Measurements from ENCODE around the gene CPT1C. TPM values are rescaled to one million over a fixed set of nuclear protein-coding genes. Genes with fewer than 3 reads are reported as not detected.

CPT1C gene
- polyA plus RNA-seq, 6 donors from 2014 or later, result not detected

DNA sequence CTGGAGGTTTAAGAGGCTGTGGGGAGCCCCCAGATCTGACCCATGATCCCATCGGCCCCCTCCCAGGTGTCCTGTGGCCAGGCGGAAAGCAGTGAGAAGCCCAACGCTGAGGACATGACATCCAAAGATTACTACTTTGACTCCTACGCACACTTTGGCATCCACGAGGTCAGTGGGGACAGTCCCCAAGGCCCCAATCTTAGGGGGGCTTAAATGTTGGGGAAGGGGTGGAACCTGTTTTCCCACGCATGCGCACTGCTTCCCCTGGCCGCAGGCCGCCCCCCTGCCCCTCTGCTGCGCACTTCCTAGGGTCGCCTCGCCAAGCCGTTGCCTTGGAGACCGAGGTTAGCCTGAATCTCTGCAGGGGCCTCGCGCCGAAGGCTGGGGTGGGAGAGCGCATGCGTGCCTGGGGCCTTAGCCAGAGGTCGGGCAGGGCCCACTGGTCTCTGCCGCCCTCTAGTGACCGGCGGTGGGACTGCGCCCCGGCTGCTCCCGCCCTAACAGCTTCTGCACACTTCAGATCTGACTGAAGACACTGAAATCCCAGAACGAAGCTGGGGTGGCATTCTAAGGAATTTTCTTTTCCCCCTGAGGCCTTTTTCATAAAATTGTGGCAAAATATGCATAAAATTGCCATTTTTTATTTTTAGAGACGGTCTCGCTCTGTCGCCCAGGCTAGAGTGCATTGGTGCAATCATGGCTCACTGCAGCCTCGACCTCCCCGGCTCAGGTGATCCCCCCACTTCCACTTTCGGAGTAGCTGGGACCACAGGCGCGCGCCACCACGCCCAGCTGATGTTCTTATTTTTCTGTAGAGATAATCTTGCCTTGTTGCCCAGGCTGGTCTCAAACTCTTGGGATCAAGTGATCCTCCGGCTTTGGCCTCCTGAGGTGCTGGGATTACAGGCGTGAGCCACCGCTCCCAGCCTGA, 10.2 kb upstream of the CPT1C start:
- H3K4me3 Mint-ChIP-seq, result peak overlapping the region in 4 of 8 donors; percentile 10 to 56 (median 24)
- no peaks in the 10 kb centered on the region for H3K27me3 Mint-ChIP-seq
- DNase-seq (peak; percentile 90), ATAC-seq (ENCODE audit: low read depth in 2 of 2) (peak in 1 of 2 donors; percentile 8)
- no peaks in the 10 kb centered on the region for H3K9me3 Mint-ChIP-seq
- H3K36me3 Mint-ChIP-seq, result peaks cover 0 to 13% of the 10 kb centered on the region in 2 donors
- peak overlapping the region in 2 of 6 donors; percentile 91 to 99 for H3K27ac Mint-ChIP-seq
- peaks cover 31 to 46% (median 39%) of the 10 kb centered on the region in 3 donors for H3K4me1 Mint-ChIP-seq

DNA sequence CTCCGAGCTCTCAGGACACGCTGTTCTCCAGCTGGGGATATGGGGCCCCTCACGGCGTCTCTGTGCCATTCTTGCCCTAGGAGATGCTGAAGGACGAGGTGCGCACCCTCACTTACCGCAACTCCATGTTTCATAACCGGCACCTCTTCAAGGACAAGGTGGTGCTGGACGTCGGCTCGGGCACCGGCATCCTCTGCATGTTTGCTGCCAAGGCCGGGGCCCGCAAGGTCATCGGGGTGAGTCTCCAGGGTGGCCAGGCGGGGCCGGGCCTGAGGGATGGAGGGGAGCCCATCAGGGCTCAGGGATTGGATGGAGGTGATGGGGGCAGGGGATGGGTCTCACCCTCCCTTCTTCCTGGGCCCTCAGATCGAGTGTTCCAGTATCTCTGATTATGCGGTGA, 9.1 kb upstream of the CPT1C start:
- Mint-ChIP-seq H3K27ac (peak overlapping the region in 2 of 6 donors; percentile 24 to 64), H3K9me3 (no peaks in the 10 kb centered on the region), H3K4me1 (peaks cover 26 to 34% (median 29%) of the 10 kb centered on the region in 3 donors), H3K36me3 (peaks cover 0 to 16% of the 10 kb centered on the region in 2 donors), H3K4me3 (no peak overlapping the region), H3K27me3 (no peaks in the 10 kb centered on the region)
- no peak for ATAC-seq (ENCODE audit: low read depth in 2 of 2)
- DNase-seq, result no peak

DNA sequence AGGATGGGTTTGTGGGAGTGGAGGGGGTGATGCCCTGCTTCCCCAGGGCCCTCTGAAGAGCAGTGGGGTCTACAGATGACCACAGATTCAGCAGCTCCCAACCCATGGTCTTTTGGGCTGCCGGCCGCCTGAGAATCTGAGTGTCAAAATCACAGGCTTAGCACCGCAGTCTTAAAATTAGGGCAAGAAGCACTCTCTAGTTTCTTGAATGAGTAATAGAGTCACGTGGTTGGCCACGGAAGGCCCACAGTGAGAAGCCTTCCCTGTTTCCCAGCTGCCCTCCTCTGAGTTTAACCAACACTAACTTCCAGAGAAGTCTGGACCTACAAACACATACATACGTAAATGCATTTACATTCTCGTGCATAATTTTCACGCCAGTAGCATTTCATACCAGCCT, 8.6 kb upstream of the CPT1C start:
- H3K9me3 Mint-ChIP-seq, result no peaks in the 10 kb centered on the region
- peaks cover 0 to 18% of the 10 kb centered on the region in 2 donors for H3K36me3 Mint-ChIP-seq
- H3K27me3 Mint-ChIP-seq, result no peaks in the 10 kb centered on the region
- H3K27ac Mint-ChIP-seq, result no peak overlapping the region
- H3K4me3 Mint-ChIP-seq, result no peak overlapping the region
- H3K4me1 Mint-ChIP-seq, result peaks cover 21 to 32% (median 29%) of the 10 kb centered on the region in 3 donors
- DNase-seq (no peak), ATAC-seq (ENCODE audit: low read depth in 2 of 2) (no peak)

DNA sequence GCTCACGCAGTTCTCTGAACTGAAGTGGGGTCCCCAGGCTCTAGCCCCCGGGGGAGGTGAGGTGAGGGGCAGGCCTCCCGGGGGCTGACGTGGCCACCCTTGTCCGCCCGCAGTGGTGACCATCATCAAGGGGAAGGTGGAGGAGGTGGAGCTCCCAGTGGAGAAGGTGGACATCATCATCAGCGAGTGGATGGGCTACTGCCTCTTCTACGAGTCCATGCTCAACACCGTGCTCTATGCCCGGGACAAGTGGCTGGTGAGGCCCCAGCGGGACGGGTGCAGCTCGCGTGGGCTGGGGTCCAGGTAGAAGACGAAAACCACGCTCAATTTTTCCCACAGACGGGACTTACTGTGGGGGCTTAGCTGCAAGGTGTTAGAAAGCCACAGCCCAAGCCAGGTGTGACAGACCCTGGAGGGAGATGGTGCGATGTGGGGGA, 7.1 kb upstream of the CPT1C start:
- Mint-ChIP-seq H3K4me3 (no peak overlapping the region), H3K36me3 (peaks cover 0 to 25% of the 10 kb centered on the region in 2 donors), H3K27me3 (no peaks in the 10 kb centered on the region), H3K27ac (no peak overlapping the region), H3K9me3 (no peaks in the 10 kb centered on the region), H3K4me1 (peaks cover 17 to 24% (median 17%) of the 10 kb centered on the region in 3 donors)
- DNase-seq (no peak), ATAC-seq (ENCODE audit: low read depth in 2 of 2) (no peak)

DNA sequence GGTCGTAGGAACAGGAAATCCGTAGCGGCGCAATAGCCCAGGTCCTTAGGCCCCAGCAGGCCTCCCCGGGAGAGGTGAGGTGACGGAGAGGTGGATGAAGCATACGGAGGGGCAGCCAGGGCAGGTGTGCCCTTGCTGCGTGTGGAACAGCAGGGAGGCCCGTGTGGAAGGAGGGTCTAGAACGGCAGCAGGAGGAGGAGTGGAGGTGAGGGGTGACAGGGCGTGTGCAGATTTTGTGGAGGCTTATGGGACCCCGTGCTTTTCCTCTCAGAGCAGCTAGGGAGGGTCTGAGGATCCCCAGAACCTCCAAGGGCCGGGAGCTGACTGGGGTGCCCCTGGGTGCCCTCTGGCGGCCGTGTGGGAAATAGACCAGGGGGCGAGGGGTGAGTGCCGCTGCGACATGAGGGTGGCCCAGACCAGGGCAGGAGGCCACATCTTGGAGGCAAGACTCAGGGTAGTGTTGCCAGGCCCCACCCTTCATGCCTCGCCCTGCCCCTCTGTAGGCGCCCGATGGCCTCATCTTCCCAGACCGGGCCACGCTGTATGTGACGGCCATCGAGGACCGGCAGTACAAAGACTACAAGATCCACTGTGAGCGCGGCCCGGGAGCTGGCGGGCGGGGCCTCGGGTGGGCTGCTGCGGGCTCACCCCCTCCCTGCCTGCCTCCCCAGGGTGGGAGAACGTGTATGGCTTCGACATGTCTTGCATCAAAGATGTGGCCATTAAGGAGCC, 6.5 kb upstream of the CPT1C start:
- Mint-ChIP-seq H3K9me3 (no peaks in the 10 kb centered on the region), H3K27ac (peak overlapping the region in 1 of 6 donors; percentile 80), H3K27me3 (no peaks in the 10 kb centered on the region), H3K4me1 (peaks cover 16 to 22% (median 17%) of the 10 kb centered on the region in 3 donors), H3K4me3 (no peak overlapping the region), H3K36me3 (peaks cover 0 to 25% of the 10 kb centered on the region in 2 donors)
- no peak for ATAC-seq (ENCODE audit: low read depth in 2 of 2)
- no peak for DNase-seq

DNA sequence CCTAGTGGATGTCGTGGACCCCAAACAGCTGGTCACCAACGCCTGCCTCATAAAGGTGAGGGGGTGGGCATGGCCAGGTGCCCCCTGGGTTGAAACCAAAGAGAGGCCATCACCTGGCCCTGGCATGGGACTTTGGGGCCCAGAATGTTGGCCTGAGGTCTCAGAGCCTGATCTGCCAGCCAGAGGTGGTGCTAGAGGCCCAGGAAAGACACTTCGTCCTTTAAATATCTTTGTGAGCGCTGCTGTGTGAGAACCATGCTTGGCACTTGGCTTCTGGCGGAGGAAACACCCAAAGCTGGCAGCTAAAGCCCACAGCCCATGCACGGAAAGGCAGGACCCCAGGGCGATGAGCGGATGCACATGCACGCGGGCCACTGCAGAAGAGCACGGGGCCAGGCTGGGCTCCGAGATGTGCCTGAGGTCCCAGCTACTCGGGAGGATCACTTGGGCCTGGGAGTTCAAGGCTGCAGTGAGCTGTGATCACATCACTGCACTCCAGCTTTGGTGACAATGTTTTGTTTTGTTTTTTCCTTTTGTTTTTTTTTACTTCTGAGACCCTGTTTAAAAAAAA, 5.8 kb upstream of the CPT1C start:
- Mint-ChIP-seq H3K9me3 (no peaks in the 10 kb centered on the region), H3K27ac (peak overlapping the region in 1 of 6 donors; percentile 90), H3K36me3 (peaks cover 0 to 25% of the 10 kb centered on the region in 2 donors), H3K4me3 (no peak overlapping the region), H3K27me3 (peaks cover 0 to 5% (median 4%) of the 10 kb centered on the region in 3 donors), H3K4me1 (peaks cover 14 to 20% (median 16%) of the 10 kb centered on the region in 3 donors)
- DNase-seq (no peak), ATAC-seq (ENCODE audit: low read depth in 2 of 2) (no peak)

DNA sequence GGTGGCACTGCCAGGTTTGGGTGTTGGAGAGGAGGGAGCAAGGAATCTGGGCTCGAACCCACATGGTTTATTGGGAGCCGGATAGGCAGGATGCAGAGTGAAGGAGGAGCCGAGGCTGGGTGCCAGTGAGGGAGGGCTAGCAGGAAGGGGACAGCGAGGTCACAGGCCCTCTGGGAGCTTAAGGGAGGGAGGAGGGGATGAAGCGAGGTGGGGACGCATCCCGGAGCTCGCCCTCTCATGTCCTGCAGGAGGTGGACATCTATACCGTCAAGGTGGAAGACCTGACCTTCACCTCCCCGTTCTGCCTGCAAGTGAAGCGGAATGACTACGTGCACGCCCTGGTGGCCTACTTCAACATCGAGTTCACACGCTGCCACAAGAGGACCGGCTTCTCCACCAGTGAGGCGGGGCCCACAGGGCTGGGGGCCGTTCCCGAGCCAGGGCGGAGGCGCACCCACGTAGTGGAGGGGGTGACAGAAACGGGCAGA, 5.0 kb upstream of the CPT1C start:
- no peak for ATAC-seq (ENCODE audit: low read depth in 2 of 2)
- no peak for DNase-seq
- H3K4me3 Mint-ChIP-seq, result no peak overlapping the region
- H3K9me3 Mint-ChIP-seq, result no peaks in the 10 kb centered on the region
- H3K27me3 Mint-ChIP-seq, result peaks cover 8 to 13% (median 13%) of the 10 kb centered on the region in 3 donors
- H3K27ac Mint-ChIP-seq, result no peak overlapping the region
- peaks cover 0 to 32% of the 10 kb centered on the region in 2 donors for H3K36me3 Mint-ChIP-seq
- H3K4me1 Mint-ChIP-seq, result peaks cover 14 to 20% (median 20%) of the 10 kb centered on the region in 3 donors

DNA sequence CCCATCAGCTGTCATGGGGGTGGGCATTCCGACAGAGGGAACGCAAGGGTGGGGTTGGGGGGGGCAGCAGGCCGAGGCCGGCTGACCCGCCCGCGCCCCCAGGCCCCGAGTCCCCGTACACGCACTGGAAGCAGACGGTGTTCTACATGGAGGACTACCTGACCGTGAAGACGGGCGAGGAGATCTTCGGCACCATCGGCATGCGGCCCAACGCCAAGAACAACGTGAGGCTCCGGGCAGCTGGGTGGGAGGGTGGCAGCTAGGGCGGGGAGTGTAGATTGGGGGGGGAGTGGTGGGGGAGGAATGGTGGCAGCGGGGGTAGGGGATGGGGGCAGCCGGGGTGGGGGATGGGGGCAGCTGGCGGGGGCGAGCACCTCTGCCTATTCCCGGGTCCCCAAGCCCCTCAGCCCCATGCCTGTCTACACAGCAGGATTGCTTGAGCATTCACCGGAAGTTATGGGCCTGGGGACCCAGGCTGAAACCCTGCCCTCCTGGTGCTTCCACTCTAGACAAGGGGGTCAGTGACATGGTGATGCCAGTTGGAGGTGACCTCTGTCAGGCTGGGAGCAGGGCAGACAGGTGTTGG, 4.3 kb upstream of the CPT1C start:
- Mint-ChIP-seq H3K4me1 (peaks cover 19 to 24% (median 22%) of the 10 kb centered on the region in 3 donors), H3K4me3 (no peak overlapping the region), H3K27ac (no peak overlapping the region), H3K36me3 (peaks cover 0 to 34% of the 10 kb centered on the region in 2 donors), H3K9me3 (no peaks in the 10 kb centered on the region), H3K27me3 (peaks cover 11 to 20% (median 18%) of the 10 kb centered on the region in 3 donors)
- DNase-seq (no peak), ATAC-seq (ENCODE audit: low read depth in 2 of 2) (no peak)

DNA sequence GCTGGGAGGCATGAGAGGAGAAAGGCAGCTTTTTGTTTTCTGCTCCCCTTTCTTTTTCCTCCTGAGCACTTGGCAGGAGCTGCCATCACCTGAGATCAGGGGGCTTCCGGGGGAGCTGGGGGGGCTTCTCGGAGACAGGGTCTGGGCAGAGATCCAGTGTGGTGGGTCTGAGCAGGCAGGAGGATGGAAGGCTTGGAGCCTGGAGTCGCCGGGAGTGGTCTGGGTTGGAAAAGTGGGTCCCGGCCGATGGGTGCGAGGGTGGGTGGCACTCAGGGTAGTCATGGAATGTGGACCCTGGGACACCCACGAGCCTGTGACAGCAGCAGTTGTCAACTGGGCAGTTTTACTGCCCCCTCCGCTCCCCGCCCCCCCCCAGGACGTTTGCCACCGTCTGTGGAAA, 3.8 kb upstream of the CPT1C start:
- ATAC-seq (ENCODE audit: low read depth in 2 of 2), result no peak
- H3K27ac Mint-ChIP-seq, result no peak overlapping the region

DNA sequence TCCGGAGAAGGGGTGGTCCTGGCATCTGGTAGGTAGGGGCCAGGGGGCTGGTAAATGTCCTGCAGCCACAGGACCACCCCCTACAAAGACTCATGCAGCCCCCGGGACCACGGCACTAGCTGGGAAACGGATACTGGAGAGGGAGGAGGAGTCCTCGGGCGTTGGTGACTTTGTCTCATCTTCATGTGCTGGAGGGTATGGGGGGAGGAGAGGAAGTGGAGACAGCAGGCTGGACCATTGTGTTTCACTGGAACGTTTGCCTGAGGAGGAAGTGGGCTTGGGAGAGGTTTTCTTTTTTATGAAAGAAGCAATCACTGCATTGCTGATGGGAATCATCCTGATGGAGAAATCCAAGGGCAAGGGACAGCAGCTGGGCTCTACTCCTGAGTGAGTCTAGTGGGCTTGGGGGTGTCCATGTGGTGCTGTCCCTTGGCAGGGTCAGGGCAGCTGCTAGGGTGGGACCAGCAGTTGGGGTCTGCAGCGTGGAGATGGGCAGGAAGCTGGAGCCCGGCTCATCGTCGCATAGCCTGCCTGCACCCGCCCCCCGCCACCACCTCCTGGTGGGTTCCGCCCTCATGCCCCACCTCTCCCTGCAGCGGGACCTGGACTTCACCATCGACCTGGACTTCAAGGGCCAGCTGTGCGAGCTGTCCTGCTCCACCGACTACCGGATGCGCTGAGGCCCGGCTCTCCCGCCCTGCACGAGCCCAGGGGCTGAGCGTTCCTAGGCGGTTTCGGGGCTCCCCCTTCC, 3.2 kb upstream of the CPT1C start:
- Mint-ChIP-seq H3K9me3 (no peaks in the 10 kb centered on the region), H3K4me1 (peaks cover 19 to 25% (median 25%) of the 10 kb centered on the region in 3 donors), H3K27me3 (peaks cover 11 to 30% (median 25%) of the 10 kb centered on the region in 3 donors), H3K36me3 (peaks cover 0 to 34% of the 10 kb centered on the region in 2 donors), H3K27ac (peak overlapping the region in 2 of 6 donors; percentile 4 to 82), H3K4me3 (no peak overlapping the region)
- no peak for ATAC-seq (ENCODE audit: low read depth in 2 of 2)
- DNase-seq, result no peak

More for the DNA sequence above, 3.8 kb upstream of the CPT1C start:
- peaks cover 11 to 24% (median 19%) of the 10 kb centered on the region in 3 donors for H3K27me3 Mint-ChIP-seq
- H3K4me1 Mint-ChIP-seq, result peaks cover 19 to 28% (median 22%) of the 10 kb centered on the region in 3 donors
- H3K36me3 Mint-ChIP-seq, result peaks cover 0 to 34% of the 10 kb centered on the region in 2 donors
- DNase-seq, result no peak
- H3K4me3 Mint-ChIP-seq, result no peak overlapping the region
- H3K9me3 Mint-ChIP-seq, result no peaks in the 10 kb centered on the region

DNA sequence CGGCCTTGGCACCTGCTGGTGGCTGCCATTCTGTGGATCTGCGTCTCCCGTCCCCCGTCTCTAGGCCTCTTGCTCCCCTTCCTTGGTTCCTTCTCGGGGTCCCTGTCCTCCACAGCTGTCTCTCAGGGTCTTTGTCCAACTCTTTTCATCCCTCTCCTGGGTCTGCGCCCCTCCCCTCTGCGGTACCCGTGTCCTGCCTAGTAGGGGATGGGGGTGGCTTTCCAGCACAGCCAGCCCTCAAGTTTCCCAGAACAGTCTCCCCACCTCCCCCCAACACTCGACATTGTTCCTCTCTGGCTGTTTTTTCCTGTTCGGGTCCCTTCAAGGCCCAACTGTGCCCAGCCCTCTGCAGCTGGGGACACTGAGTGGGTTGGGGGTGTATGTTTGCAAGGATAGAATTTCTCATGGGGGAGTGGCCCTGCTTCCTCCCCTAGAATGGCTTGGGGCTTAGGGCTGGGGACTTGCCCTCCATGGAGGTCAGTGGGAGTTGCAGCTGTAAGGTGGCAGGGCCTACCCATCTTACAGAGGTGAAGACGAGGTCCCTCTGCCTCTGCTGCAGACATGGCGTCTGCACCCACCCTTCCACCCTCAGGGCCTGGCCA, 2.3 kb upstream of the CPT1C start:
- Mint-ChIP-seq H3K36me3 (peaks cover 0 to 34% of the 10 kb centered on the region in 2 donors), H3K27me3 (peaks cover 15 to 38% (median 32%) of the 10 kb centered on the region in 3 donors), H3K9me3 (no peaks in the 10 kb centered on the region), H3K4me3 (peak overlapping the region in 1 of 8 donors; percentile 56), H3K27ac (peak overlapping the region in 1 of 6 donors; percentile 34), H3K4me1 (peaks cover 19 to 25% (median 25%) of the 10 kb centered on the region in 3 donors)
- DNase-seq, result no peak
- no peak for ATAC-seq (ENCODE audit: low read depth in 2 of 2)

Measured in naive B cell (primary cell).